Measurements from ENCODE around the gene ITPKA. TPM values are rescaled to one million over a fixed set of nuclear protein-coding genes. Genes with fewer than 3 reads are reported as not detected.

ITPKA gene
- total RNA-seq, 1 experiment from 2014 or later, result 4.3 TPM

GRCh38 chr15:41494922-41495735, 1.5 kb downstream of the ITPKA start:
- no peak for DNase-seq (ENCODE audit: low spot score)
- H3K27me3 ChIP-seq (replicated peaks; ENCODE audit: insufficient read depth, low read depth, low read length, poor library complexity), result no peaks in the 10 kb centered on the region
- TF ChIP-seq CTCF (conservative IDR thresholded peaks at IDR 0.05; ENCODE audit: low read depth, low read length) (no peak), EZH2 (IDR thresholded peaks at IDR 0.05; ENCODE audit: borderline replicate concordance, low read depth, low read length, poor library complexity, severe bottlenecking) (no peak)
- no peaks in the 10 kb centered on the region for H3K9me3 ChIP-seq (ENCODE audit: low read depth, low read length, poor library complexity, severe bottlenecking)
- intact Hi-C loops (cut with micrococcal nuclease; ENCODE audit: unreplicated experiment), result no loop called here
- CTCF ChIA-PET, result interaction anchor here (0.5 kb wide), 1 partner anchor 175 kb away, joined by 10 read pairs; no protein-coding TSS in a partner anchor
- H3K36me3 ChIP-seq (ENCODE audit: insufficient read depth, low read length, poor library complexity, severe bottlenecking), result no peaks in the 10 kb centered on the region
- POLR2A ChIA-PET (ENCODE audit: low non-redundant PET), result no interaction called here
- BruUV-seq (replicated peaks), result no TSS peak
- no peak overlapping the region for H3K27ac ChIP-seq (ENCODE audit: low read depth, low read length, poor library complexity, severe bottlenecking)
- H3K4me3 ChIP-seq (ENCODE audit: low read depth, low read length, poor library complexity, severe bottlenecking), result peak overlapping the region; percentile 53
- H3K4me1 ChIP-seq (ENCODE audit: insufficient read depth, low read length, poor library complexity, severe bottlenecking), result peaks cover 19% of the 10 kb centered on the region

- no peak for DNase-seq (ENCODE audit: low spot score)
- no peak for TF ChIP-seq CTCF (conservative IDR thresholded peaks at IDR 0.05; ENCODE audit: low read depth, low read length)
- no peak for TF ChIP-seq EZH2 (IDR thresholded peaks at IDR 0.05; ENCODE audit: borderline replicate concordance, low read depth, low read length, poor library complexity, severe bottlenecking)
- Histone ChIP-seq H3K4me3 (ENCODE audit: low read depth, low read length, poor library complexity, severe bottlenecking) (no peak overlapping the region), H3K36me3 (ENCODE audit: insufficient read depth, low read length, poor library complexity, severe bottlenecking) (no peaks in the 10 kb centered on the region), H3K27me3 (replicated peaks; ENCODE audit: insufficient read depth, low read depth, low read length, poor library complexity) (no peaks in the 10 kb centered on the region), H3K9me3 (ENCODE audit: low read depth, low read length, poor library complexity, severe bottlenecking) (no peaks in the 10 kb centered on the region), H3K4me1 (ENCODE audit: insufficient read depth, low read length, poor library complexity, severe bottlenecking) (peaks cover 21% of the 10 kb centered on the region), H3K27ac (ENCODE audit: low read depth, low read length, poor library complexity, severe bottlenecking) (no peak overlapping the region)
- BruUV-seq (replicated peaks), result no TSS peak
- CTCF ChIA-PET, result no interaction called here
- POLR2A ChIA-PET (ENCODE audit: low non-redundant PET), result no interaction called here
- intact Hi-C loops (cut with micrococcal nuclease; ENCODE audit: unreplicated experiment), result no loop called here
Observed at GRCh38 chr15:41495736-41496599, 2.3 kb downstream of the ITPKA start.

GRCh38 chr15:41498657-41499056, 5.0 kb downstream of the ITPKA start:
- ChIA-PET POLR2A (ENCODE audit: low non-redundant PET) (no interaction called here), CTCF (no interaction called here)
- TF ChIP-seq EZH2 (IDR thresholded peaks at IDR 0.05; ENCODE audit: borderline replicate concordance, low read depth, low read length, poor library complexity, severe bottlenecking), result no peak
- no peak for TF ChIP-seq CTCF (conservative IDR thresholded peaks at IDR 0.05; ENCODE audit: low read depth, low read length)
- no TSS peak for BruUV-seq (replicated peaks)
- Histone ChIP-seq H3K4me1 (ENCODE audit: insufficient read depth, low read length, poor library complexity, severe bottlenecking) (peaks cover 24% of the 10 kb centered on the region), H3K9me3 (ENCODE audit: low read depth, low read length, poor library complexity, severe bottlenecking) (no peaks in the 10 kb centered on the region), H3K36me3 (ENCODE audit: insufficient read depth, low read length, poor library complexity, severe bottlenecking) (no peaks in the 10 kb centered on the region), H3K27ac (ENCODE audit: low read depth, low read length, poor library complexity, severe bottlenecking) (no peak overlapping the region), H3K4me3 (ENCODE audit: low read depth, low read length, poor library complexity, severe bottlenecking) (no peak overlapping the region), H3K27me3 (replicated peaks; ENCODE audit: insufficient read depth, low read depth, low read length, poor library complexity) (no peaks in the 10 kb centered on the region)
- intact Hi-C loops (cut with micrococcal nuclease; ENCODE audit: unreplicated experiment), result no loop called here
- no peak for DNase-seq (ENCODE audit: low spot score)
